Measurements from ENCODE around the gene ACCSL.

- no peak for TF ChIP-seq POLR2A (IDR thresholded peaks at IDR 0.05; ENCODE audit: low read length)
- TF ChIP-seq GATA1 (IDR thresholded peaks at IDR 0.05; ENCODE audit: low read depth, low read length) = no peak
These were observed 2.1 kb downstream of the ACCSL start for GRCh38 chr11:44049832-44050231.

Data from erythroblast (primary cell).